NCI-H524 (cell line): ENCODE measurements around the gene IL27RA.

Source experiments
- DNase-seq, 2 experiments: peaks; one replicate each; lab custom pipeline; 2025; lab: John Stamatoyannopoulos, UW

The IL27RA gene

GRCh38 chr19:14059652-14060155, 28.1 kb downstream of the IL27RA start:
- DNase-seq: peak; percentile 21 to 27

DNA sequence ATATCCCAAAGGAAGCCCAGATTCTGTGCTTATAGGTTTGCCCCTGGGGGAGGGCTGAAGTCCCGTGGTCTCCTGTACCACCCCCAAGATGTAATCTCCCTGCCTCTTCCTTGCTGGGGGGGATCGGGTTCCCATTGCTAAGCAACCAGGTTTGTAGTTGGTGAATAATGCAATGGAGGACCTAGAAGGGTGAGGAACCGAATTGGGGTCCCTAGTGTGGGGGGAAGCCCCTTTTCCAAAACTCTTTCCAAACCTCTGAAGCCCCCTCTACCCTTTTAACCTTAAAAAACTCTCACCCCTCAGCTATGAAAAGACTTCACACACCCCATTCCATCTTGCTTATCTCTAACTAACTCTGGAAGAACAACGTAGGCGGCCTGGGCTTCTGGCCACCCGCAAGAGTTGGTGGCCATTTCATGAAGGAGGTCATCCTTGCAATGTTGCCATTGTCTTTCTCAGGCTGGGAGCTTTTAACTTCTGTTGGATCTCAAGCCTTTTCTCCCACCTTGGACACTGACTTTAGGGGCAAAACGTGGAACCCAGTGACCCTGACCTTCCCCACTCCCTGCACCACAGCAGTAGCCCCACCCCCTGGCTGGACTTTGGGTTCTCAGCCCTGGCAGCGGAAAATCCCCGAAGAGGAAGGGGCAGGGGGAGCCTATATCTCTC, 29.7 kb downstream of the IL27RA start:
- DNase-seq: no peak

GRCh38 chr19:14061751-14062557, 30.4 kb downstream of the IL27RA start, which contains the start of gene PALM3:
Gene PALM3 (minus strand): TSS chr19:14062076. CDS start chr19:14061980, 96 bp downstream.
- no peak for DNase-seq

- DNase-seq: no peak
Measured at GRCh38 chr19:14062558-14062855, 30.9 kb downstream of the IL27RA start.

DNA sequence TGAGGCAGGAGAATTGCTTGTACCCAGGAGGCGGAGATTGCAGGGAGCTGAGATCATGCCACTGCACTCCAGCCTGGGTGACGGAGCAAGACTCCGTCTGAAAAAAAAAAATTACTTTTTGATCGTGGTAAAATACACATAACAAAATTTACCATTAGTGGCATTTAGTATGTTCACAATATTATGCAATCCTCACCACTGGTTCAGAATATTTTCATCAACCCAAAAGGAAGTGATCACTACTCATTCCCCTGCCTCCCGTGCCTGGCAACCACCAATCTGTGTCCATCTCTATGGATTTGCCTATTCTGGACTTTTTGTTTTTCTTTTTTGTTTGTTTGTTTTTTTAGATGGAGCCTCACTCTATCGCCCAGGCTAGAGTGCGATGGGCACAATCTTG, 31.5 kb downstream of the IL27RA start:
- no peak for DNase-seq

DNA sequence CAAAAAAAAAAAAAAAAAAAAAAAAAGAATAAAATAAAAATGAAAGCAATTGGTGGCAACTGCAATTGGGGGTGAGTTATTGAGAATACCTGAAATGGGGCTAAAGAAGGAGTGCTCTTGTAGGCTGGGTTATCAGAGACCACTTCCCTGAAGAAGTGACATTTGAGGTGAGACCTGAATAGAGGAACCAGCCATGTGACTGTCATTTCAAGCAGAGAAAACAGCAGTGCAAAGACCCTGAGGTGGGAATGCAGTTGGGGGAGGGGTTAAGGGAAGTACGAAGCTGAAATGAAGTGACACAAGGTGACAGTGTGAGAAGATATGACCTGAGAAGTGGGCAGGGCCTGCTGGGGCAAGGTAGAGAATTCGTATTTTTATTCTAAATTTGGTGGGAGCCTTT, 34.6 kb downstream of the IL27RA start:
- no peak for DNase-seq

- DNase-seq: no peak
Measured at GRCh38 chr19:14070268-14071050, 38.9 kb downstream of the IL27RA start.

DNA sequence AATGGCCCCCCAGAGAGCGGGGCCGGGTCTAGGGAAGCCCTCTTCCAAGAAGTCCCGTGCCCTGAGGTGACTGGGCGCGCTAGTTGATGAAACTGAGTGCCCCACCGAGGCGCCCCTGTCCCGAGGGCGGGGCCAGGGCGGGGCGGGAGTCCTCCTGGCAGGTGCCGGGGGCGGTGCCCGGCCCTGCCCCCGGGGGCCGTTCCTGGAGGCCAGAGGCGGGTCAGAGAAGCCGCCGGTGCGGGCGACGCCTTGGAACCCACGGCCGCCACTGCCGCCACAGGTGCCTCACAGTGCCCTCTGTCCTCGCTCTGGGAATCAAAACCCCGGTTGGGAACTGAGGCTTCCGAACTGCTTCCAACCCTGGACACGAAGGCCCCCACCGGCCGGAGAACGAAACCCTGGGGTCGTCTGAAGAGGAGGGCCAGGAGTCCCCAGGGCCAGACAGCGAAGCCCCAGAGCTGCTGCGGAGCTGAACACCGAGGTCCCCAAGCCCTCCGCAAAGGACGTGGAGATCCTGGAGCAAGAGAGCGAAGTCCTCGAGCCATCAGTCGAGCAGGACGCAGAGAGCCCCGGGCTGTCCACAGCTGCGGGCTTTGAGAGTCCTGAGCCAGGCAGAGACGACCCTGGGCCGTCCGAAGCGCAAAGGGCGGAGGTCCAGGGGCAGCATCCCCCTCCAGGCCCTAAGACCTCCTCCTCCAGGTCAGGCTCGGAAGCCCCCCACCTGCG, 41.1 kb downstream of the IL27RA start, which contains the start of gene MISP3:
TSS of gene MISP3 (plus strand) at position 252 of the 726 bp plus-strand sequence. CDS start 524 bp downstream, outside the sequence.
- DNase-seq: peak in 1 of 2 experiments; percentile 52

DNA sequence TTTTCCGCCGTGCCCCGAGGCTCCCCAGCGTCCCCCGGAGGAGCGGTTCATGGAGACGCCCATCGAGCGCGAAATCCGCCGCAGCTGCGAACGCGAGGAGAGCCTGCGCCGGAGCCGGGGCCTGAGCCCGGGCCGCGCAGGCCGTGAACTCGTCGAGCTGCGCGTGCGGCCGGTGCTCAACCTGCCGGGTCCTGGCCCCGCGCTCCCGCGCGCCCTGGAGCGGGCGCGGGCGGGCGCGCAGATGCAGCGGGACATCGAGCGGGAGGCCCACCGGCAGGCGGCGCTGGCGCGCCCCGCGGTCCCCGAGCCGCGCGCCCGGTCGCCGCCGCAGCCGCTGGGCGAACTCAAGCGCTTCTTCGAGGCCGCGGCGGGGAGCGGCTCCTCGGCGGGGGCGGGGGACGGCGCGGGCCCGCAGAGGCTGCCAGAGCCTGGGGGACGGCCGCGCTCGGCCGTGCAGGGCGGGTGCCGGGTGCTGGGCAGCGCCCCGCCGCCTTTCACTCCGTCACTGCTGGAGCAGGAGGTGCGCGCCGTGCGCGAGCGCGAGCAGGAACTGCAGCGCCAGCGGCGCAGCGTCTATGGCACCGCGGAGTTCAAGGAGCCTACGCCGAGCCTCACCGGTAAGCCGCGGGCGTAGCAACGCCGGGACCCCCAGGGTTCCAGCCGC, 41.8 kb downstream of the IL27RA start:
- DNase-seq: peak; percentile 60 to 77

GRCh38 chr19:14073925-14074838, 42.6 kb downstream of the IL27RA start:
- peak; percentile 32 to 61 for DNase-seq

- DNase-seq: no peak
Measured at GRCh38 chr19:14078411-14078810, 46.8 kb downstream of the IL27RA start.

GRCh38 chr19:14080887-14081796, 49.6 kb downstream of the IL27RA start:
- DNase-seq: peak; percentile 99 to 100

DNA sequence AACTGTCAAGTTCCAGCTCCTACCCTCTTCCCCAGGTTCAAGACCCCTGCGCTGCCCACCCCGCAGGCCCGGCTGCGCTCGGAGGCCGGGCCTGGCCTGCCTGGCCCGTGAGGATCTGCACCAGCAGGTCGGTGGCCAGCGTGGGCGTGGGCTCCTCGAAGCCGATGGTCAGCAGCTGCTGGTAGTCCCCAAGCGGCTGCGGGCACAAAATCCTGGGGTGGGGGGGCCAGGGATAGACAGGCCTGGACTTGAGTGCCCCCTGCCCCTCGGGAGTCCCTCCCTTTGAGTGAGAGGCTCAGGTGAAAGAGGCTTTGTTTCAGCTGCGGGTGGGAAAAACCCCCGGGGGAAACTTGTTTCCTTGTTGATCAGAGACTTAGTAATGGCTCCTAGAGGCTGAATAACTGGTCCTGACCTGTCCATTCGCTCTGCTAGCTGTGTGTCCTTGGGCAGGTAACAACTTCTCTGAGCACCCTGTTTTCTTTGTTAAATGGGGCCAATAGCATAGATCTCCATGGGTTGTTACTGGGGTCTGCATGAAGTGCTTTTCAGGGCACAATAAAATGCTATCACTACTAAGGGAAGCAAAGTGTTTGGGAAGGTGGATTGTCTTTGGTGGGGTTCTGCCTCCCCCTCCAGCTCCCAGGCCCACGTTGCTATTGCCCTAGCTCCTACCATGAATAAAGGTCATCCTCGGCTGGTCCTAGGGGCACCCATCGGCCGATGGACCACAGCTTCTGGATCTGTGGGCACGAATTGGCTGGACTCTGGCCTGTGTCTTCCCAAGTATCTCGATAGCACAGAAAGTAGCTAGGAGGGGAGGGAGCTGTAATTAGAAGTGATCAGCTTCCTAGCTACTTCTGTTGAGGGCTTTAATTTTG, 50.5 kb downstream of the IL27RA start:
- no peak for DNase-seq

- DNase-seq: no peak
Measured at GRCh38 chr19:14082675-14082960, 51.1 kb downstream of the IL27RA start.

- DNase-seq: no peak
Measured at GRCh38 chr19:14085309-14085995, 53.9 kb downstream of the IL27RA start, which contains the start of gene C19orf67. Gene C19orf67 (minus strand): TSS chr19:14085783. CDS start chr19:14085627, 156 bp downstream.

DNA sequence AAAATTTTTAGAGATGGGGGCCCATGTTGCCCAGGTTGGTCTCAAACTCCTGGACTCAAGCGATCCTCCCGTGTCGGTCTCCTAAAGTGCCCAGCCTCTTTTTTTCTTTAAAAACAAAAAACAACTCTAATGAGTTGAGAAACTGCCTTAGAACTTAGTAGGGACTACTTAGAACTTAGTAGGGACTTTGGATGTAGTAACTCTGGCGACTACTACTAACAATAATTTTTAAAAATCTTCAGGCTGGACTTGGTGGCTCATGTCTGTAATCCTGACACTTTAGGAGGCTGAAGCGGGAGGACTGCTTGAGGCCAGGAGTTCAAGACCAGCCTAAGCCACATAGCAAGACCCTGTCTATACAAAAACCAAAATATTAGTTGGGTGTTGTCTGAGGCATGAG, 54.5 kb downstream of the IL27RA start:
- no peak for DNase-seq

DNA sequence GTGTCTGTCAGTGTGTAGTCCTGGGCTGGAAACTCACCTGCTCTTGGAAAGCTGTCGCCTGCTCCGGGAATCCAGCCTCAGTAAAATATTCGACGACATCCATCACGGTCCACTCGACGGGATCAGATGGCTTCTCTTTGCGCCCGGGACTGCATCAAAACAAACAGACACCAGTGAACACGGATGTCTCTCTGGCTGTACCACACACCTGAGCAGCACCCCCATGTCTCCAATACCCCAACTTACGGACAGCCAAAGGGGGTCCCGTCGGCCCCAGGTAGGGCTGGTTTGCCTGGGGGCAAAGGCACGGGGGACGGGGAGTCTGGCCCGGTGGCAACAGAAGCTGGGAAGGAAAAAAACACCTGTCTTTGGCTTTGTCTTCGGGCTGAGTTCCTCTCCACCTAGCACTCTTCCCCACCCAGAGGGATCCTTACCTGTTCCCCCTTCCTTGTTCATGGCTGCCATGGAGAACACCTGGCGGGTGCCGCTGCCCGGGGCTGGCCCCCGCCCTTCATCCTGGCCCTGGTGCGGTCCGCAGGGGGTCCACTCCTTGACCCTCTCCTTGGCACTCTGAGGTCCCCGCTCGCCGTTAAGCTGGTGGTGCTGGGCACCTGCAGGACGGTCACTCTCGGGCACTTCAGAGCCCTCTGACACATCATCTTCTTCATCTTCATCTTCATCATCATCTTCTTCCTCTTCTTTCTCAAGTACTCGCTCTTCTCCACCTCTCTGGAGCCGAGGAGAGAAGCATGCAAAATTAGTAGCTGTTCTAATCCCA, 57.3 kb downstream of the IL27RA start:
- DNase-seq: no peak
